GM23338 (cell line): Measurements from ENCODE around the gene CRB2. TPM values are rescaled to one million over a fixed set of nuclear protein-coding genes. Genes with fewer than 3 reads are reported as not detected.

ENCODE experiments used
- ATAC-seq: fragments of 200-7000 bp; cut with Tn5 transposase; 3 replicates; pipeline ENCODE4 v1.9.1; 2020
- DNase-seq: peaks from one replicate; pipeline ENCODE4 v3.0.0-alpha.2; 2015; ENCODE audit warnings: low spot score
- H2AFZ ChIP-seq: fragments of 200-600 bp; sonication (generic); 2 replicates; pipeline ENCODE4 v1.8.0; 2016; ENCODE audit warnings: antibody characterized with exemption, mild to moderate bottlenecking, moderate library complexity
- H3F3A ChIP-seq: fragments of 200-600 bp; sonication (generic); replicated peaks from 2 replicates; pipeline ENCODE4 v1.8.0; 2017; ENCODE audit warnings: antibody characterized with exemption, mixed run types, low read depth
- H3K27ac ChIP-seq: fragments of 200-600 bp; sonication (generic); 2 replicates; pipeline ENCODE4 v1.6.1; 2016; ENCODE audit warnings: low read depth
- H3K27me3 ChIP-seq: fragments of 200-600 bp; sonication (generic); 2 replicates; pipeline ENCODE4 v1.8.0; 2016; ENCODE audit warnings: mild to moderate bottlenecking, mixed run types, moderate library complexity; ENCODE audit not compliant: insufficient read depth
- H3K36me3 ChIP-seq: fragments of 200-600 bp; sonication (generic); 2 replicates; pipeline ENCODE4 v1.8.0; 2016; ENCODE audit warnings: mild to moderate bottlenecking; ENCODE audit not compliant: insufficient read depth
- H3K4me1 ChIP-seq: fragments of 200-600 bp; sonication (generic); 2 replicates; pipeline ENCODE4 v1.8.0; 2016; ENCODE audit warnings: mild to moderate bottlenecking, moderate library complexity; ENCODE audit not compliant: insufficient read depth
- H3K4me2 ChIP-seq: fragments of 200-600 bp; sonication (generic); 2 replicates; pipeline ENCODE4 v1.7.1; 2017; ENCODE audit warnings: mixed run types
- H3K4me3 ChIP-seq: fragments of 200-600 bp; sonication (generic); 2 replicates; pipeline ENCODE4 v1.6.1; 2016; ENCODE audit warnings: mixed run types
- H3K79me2 ChIP-seq: fragments of 200-600 bp; sonication (generic); replicated peaks from 2 replicates; pipeline ENCODE4 v1.8.0; 2017; ENCODE audit warnings: mild to moderate bottlenecking; ENCODE audit not compliant: insufficient read depth
- H3K9me2 ChIP-seq: fragments of 200-600 bp; sonication (generic); 2 replicates; pipeline ENCODE4 v1.8.0; 2017; ENCODE audit not compliant: insufficient read depth
- H4K20me1 ChIP-seq: fragments of 200-600 bp; sonication (generic); replicated peaks from 2 replicates; pipeline ENCODE4 v1.8.0; 2017; ENCODE audit warnings: mild to moderate bottlenecking; ENCODE audit not compliant: insufficient read depth
- H3K27ac Mint-ChIP-seq: 2 replicates; pipeline ENCODE4 v1.8.0; 2020; ENCODE audit warnings: inconsistent platforms, mild to moderate bottlenecking, moderate library complexity, mixed read lengths
- H3K27me3 Mint-ChIP-seq: 3 replicates; pipeline ENCODE4 v1.8.0; 2022; ENCODE audit warnings: low read depth, mild to moderate bottlenecking, moderate library complexity, mixed read lengths, inconsistent platforms; ENCODE audit not compliant: insufficient read depth, poor library complexity
- H3K36me3 Mint-ChIP-seq: 3 replicates; pipeline ENCODE4 v1.8.0; 2021; ENCODE audit warnings: low read depth, mild to moderate bottlenecking, inconsistent platforms, moderate library complexity, mixed read lengths
- H3K4me1 Mint-ChIP-seq: 3 replicates; pipeline ENCODE4 v1.8.0; 2020; ENCODE audit warnings: mild to moderate bottlenecking, inconsistent platforms, mixed read lengths
- H3K4me3 Mint-ChIP-seq: 3 replicates; pipeline ENCODE4 v1.8.0; 2021; ENCODE audit warnings: moderate library complexity, mild to moderate bottlenecking, inconsistent platforms, mixed read lengths
- H3K9me3 Mint-ChIP-seq: 3 replicates; pipeline ENCODE4 v1.8.0; 2020; ENCODE audit warnings: moderate library complexity, mild to moderate bottlenecking, inconsistent platforms, mixed read lengths
- JUNB ChIP-seq: IDR thresholded peaks from one replicate; pipeline ENCODE4 v1.6.1; 2016; ENCODE audit warnings: antibody characterized with exemption; ENCODE audit not compliant: unreplicated experiment
- NANOG ChIP-seq: IDR thresholded peaks from 2 replicates; pipeline ENCODE4 v1.6.1; 2016; ENCODE audit warnings: antibody characterized with exemption, borderline replicate concordance
- microRNA counts: library from miRNA; unstranded; fragments of <30 nt; microRNA quantifications from one replicate; lab custom pipeline; 2017
- microRNA-seq: library from miRNA; unstranded; fragments of <30 nt; microRNA quantifications from one replicate; pipeline ENCODE4, GENCODE V29; 2017
- polyA plus RNA-seq: library from polyadenylated mRNA; unstranded; fragments of >200 nt; fragmentation: Nextera tagmentation; extraction: Ambion mirVana; gene quantifications from 2 replicates; pipeline ENCODE4 v1.2.1, GENCODE V29; 2016
- small RNA-seq: library from RNA; depleted of rRNA; stranded (forward); fragments of <200 nt; gene quantifications from one replicate; pipeline ENCODE3, GENCODE V24; 2014; ENCODE audit warnings: low replicate concordance
- total RNA-seq: library from RNA; depleted of rRNA; stranded (reverse); fragments of >200 nt; shearing (Covaris generic); gene quantifications from 2 replicates; pipeline ENCODE4 v1.2.3, GENCODE V29; 2014; rRNA removed
- TF ChIP-seq, protein P1 (sequence below), 2 experiments: fragments of 200-600 bp in 1 of 2; sonication (generic) in 1 of 2; conservative IDR thresholded peaks; 2 replicates each; pipeline versions ENCODE4 v1.5.1 to v1.6.1; 2016 to 2017; ENCODE audit warnings: antibody characterized with exemption in 2 of 2, low read depth in 2 of 2, mild to moderate bottlenecking in 2 of 2, moderate library complexity in 1 of 2

The CRB2 gene
- total and polyA plus RNA-seq, 2 experiments from 2014 or later, result 0.34 to 10.2 TPM

GRCh38 chr9:123426406-123426805 lies 70.4 kb downstream of the CRB2 start:
- Mint-ChIP-seq H3K27me3 (peaks cover 10% of the 10 kb centered on the region), H3K4me1 (peaks cover 33% of the 10 kb centered on the region), H3K27ac (no peak overlapping the region), H3K36me3 (peaks cover 10% of the 10 kb centered on the region), H3K4me3 (no peak overlapping the region), H3K9me3 (no peaks in the 10 kb centered on the region; the same call in 2 of the 3 replicates)
- no peak for DNase-seq
- H3K36me3 ChIP-seq, result no peaks in the 10 kb centered on the region
- H3K79me2 ChIP-seq, result no peaks in the 10 kb centered on the region
- 0 out of 2 replicates have a peak, but pooled peaks cover 3% of the 10 kb centered on the region for H3F3A ChIP-seq
- no peak overlapping the region for H2AFZ ChIP-seq
- H3K27ac ChIP-seq, result no peak overlapping the region
- TF ChIP-seq JUNB (no peak), NANOG (no peak)
- TF ChIP-seq, protein P1, sequence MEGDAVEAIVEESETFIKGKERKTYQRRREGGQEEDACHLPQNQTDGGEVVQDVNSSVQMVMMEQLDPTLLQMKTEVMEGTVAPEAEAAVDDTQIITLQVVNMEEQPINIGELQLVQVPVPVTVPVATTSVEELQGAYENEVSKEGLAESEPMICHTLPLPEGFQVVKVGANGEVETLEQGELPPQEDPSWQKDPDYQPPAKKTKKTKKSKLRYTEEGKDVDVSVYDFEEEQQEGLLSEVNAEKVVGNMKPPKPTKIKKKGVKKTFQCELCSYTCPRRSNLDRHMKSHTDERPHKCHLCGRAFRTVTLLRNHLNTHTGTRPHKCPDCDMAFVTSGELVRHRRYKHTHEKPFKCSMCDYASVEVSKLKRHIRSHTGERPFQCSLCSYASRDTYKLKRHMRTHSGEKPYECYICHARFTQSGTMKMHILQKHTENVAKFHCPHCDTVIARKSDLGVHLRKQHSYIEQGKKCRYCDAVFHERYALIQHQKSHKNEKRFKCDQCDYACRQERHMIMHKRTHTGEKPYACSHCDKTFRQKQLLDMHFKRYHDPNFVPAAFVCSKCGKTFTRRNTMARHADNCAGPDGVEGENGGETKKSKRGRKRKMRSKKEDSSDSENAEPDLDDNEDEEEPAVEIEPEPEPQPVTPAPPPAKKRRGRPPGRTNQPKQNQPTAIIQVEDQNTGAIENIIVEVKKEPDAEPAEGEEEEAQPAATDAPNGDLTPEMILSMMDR (conservative IDR thresholded peaks at IDR 0.05; ENCODE audit: low read depth in 2 of 2), result peak in 1 of 2 experiments; percentile 13; a peak in 1 of 4 replicates
- peak; percentile 43 for ATAC-seq
- no peaks in the 10 kb centered on the region for H3K9me2 ChIP-seq
- H3K4me3 ChIP-seq, result no peak overlapping the region
- peaks cover 22% of the 10 kb centered on the region for H3K4me1 ChIP-seq
- no peaks in the 10 kb centered on the region for H4K20me1 ChIP-seq
- H3K27me3 ChIP-seq, result no peaks in the 10 kb centered on the region
- no peak overlapping the region for H3K4me2 ChIP-seq

MicroRNAs within 50 kb of the gene (microRNA counts, 767-probe panel; counts per million panel counts)
- not detected for microRNA hsa-miR-601 (lab: Ali Mortazavi, UCI)

Small RNA genes within 50 kb of the gene (microRNA-seq; reads per million reads assigned to microRNA genes)
- gene MIR601, result not detected

Small RNA genes within 50 kb of the gene (small RNA-seq; reads per million reads assigned to genes)
- not detected for gene MIR601

Other genes starting within 250 kb of the CRB2 start
- 113 and 116 TPM in 2 replicates for gene STRBP, start 87.6 kb upstream of the CRB2 start, total RNA-seq
- gene STRBP, start 87.6 kb upstream of the CRB2 start, polyA plus RNA-seq, result 80.5 and 89.0 TPM in 2 replicates